EH (cell line): Measurements from ENCODE around the gene STAT5B.
"Not testable (repeated sequence)": the region's sequence is repeated elsewhere in the genome, so short reads cannot be mapped to it uniquely, and the experiment has no call there.

Source experiments
- DNase-seq: peaks from one replicate; pipeline ENCODE4 v3.0.0-alpha.2; 2015; ENCODE audit warnings: low read depth

STAT5B gene

DNA sequence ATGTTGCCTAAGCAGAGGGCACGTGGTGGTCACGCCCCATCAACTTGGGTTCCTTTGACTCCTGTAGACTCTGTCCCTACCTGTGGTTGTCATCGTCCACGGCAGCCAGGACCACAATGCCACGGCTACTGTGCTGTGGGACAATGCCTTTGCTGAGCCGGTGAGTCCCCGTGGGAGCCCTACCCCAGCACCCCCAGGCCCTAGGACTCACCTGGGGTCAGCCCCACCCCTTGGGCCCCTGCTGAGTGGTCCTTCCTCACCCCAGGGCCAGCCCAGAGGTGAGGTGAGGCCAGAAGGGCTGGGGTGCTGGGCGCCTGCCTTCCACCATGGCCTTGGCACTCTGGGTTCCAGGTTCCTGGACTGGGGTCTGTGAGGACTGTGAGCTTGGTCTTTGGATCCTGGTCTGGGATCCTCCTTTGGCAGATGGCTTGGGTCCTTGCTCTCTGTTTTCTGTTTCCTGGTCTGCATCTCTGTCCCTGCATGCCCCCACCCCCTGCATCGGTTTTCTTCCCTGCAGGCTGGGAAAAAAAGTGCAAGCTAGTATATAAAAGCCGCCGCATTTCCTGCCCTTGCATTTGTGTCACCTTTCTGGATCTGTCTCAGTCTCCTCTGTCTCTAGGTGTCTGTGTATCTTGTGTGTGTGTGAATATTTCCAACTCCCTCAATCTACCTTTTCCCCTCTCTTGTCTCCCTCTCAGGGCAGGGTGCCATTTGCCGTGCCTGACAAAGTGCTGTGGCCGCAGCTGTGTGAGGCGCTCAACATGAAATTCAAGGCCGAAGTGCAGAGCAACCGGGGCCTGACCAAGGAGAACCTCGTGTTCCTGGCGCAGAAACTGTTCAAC is 29.6 kb upstream of the STAT5B start:
- DNase-seq, result no peak

DNA sequence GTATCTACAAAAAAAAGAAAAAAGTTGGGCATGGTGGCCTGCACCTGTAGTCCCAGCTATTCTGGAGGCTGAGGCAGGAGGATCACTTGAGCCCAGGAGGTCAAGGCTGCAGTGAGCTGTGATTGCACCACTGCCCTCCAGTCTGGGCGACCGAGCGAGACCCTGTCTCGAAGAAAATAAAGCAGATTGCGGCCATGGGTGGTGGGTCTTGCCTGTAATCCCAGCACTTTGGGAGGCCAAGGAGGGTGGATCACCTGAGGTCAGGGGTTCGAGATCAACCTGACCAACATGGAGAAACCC is 28.8 kb upstream of the STAT5B start:
- DNase-seq, result not testable (repeated sequence)

DNA sequence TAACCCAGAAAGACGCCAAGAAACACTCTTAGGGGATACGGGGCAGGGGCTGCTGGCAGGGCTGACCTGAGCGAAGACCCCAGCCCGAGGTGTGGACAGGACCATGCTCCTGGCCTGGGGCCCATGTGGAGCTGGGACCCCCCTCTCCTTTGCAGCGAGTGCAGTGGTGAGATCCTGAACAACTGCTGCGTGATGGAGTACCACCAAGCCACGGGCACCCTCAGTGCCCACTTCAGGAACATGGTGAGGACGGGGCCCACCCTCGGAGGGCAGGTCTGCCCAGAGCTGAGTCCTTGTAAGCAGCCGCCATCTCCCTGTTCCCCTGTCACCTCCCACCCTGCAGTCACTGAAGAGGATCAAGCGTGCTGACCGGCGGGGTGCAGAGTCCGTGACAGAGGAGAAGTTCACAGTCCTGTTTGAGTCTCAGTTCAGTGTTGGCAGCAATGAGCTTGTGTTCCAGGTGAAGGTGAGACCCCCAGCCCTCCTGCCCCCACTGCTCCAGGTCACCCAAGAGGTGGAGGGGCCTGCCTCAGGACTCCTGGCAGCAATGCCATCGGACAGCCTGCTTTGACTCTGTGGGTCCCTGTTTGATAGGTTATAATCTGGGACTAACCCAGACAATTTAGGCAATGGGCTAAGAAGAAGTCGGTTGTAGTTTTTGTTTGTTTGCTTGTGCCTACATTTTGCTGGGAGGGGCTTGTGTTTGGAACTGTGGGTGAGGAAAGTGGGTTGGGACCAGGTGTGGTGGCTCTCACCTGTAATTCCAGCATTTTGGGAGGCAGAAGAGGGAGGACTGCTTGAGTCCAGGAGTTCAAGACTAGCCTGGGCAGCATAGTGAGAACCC is 28.2 kb upstream of the STAT5B start:
- DNase-seq, result no peak

DNA sequence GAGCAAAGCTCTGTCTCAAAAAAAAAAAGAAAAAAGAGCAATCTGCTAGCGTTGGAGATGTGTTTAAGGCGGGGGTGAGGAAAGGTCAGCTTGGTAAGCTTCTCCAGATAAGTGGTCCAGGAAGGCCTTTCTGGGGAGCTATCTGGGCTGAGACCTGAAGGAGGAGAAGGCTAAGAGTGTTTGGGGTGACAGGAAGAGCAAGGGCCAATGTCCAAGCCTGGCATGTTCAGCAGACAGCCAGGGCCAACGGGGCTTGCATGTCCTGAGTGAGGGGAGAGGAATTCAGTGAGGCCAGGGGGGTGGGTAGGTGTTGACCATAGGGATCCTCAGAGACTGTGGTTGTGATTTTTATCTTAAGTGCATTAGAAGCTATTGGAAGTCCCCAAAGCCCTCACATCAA is 27.5 kb upstream of the STAT5B start:
- no peak for DNase-seq

DNA sequence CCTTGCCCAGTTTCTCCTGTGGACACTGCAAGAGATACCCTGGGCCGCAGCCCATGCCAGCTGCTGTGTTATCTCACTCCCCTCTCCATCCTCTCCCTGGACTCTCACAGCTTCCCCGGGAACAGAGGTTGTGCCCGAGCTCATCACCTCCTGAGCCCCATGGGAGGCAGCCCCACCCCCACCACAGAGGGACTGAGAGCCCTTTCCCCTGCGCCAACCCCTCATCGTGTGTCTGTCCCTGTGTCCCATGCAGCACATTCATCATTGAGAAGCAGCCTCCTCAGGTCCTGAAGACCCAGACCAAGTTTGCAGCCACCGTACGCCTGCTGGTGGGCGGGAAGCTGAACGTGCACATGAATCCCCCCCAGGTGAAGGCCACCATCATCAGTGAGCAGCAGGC is 24.8 kb upstream of the STAT5B start:
- DNase-seq, result no peak

DNA sequence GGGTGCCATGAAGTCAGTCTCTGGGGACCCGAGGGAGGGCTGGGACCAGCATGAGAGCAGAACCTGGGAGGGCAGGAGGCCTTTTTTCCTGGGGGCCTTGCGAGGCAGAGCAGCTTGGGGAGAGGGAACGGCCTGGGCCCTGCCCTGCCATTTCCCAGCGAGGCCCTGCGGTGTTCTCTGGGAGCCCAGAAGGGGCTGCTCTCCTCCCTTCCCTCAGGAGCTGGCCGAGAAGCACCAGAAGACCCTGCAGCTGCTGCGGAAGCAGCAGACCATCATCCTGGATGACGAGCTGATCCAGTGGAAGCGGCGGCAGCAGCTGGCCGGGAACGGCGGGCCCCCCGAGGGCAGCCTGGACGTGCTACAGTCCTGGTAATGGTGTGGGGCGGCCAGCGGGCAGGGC is 23.7 kb upstream of the STAT5B start:
- DNase-seq, result not testable (repeated sequence)

DNA sequence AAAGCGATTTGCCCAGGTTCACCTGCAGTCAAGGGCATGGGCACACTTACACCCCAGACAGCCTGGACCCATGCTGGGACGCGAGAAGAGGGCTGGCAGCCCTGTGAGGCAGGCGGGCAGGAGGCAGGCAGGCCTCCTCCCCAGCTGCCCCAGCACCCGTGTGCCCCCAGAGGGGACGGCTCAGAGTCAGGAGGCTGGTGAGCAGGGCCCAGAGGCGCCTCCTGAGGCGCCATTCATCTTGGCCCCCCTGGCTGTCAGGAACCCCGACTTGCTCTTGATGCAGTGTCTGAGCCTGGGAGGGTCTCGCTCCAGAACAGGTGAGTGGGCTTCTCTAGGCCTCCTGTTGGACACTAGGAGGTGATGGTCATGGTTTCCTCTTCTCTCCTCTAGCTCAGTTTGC is 23.2 kb upstream of the STAT5B start:
- not testable (repeated sequence) for DNase-seq

DNA sequence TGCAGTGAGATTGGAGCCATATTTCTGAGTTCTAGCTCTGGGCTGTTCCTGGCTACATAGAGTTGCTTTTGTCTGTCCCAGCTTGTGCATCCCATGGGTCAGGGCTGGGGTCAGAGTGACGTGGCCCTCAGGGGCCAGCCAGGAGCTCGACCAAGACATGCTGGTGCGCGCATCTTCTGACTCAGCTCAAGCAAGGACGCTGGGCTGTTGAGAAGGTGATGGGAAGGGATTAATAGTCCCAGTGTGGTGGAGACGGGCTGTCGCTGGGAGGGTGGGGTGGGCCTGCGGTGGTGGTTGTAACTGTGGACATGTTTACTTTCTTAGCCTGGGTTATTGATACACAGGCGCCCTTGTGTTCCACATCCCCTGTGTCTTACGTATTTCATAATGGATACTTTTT is 21.6 kb upstream of the STAT5B start:
- DNase-seq, result not testable (repeated sequence)

DNA sequence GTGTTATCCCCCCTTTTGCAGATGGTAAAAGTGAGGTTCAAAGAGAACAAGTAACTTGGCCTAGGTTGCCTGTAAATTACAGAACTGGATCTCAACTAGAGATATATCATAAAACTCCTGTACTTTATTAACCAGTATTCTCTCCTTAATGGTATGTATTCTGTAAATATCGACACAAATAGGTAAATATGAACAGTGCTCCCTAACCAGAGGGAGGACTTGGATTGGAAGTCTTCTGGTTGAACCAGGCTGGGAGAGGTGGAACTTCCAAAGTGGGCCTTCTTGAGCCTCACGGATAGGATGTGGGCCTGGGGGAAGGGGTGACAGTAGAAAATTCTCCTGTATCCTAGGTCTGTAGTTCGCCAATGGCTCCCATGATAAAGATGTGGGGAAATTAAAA is 19.8 kb upstream of the STAT5B start:
- no peak for DNase-seq

DNA sequence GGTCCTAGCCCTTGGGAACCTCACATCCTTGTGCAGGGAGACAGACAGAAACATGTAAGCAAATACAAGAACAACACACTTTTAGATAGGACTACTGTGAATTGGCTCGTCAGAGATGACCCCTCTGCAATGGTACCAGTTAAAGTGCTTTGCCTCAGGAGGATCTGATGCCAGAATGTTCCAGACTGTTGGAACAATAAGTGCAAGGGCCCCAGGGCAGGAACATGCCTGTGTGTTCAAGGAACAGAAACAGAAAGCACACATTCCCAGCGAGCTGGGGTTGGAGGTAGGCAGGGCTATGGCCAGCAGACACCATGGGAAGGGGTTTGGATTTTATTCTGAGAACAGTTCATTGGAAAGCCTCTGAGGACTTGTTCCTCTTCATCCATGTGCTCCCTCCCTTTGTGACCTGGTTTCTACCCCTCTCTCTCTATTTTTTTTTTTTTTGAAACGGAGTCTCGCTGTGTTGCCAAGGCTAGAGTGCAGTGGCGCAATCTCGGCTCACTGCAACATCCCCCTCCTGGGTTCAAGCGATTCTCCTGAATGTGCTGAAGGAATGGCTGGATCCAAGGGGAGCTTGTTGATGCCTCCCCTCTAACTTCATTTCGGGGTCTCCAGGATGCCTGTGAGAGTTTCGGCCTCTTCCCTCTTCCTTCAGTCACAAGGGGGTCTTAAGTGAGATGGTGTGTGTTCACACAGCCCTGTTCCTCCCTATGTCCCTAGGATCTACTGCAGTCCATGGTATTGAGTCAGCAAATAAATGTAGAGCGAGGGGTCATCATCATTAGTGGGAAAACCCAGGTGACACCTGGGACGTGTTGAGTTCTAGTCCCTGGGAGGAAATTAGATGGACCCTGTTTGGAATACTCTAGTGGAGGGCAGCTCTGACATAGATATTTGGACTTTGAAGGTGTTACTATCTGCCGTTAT is 18.5 kb upstream of the STAT5B start:
- peak; percentile 27 for DNase-seq

DNA sequence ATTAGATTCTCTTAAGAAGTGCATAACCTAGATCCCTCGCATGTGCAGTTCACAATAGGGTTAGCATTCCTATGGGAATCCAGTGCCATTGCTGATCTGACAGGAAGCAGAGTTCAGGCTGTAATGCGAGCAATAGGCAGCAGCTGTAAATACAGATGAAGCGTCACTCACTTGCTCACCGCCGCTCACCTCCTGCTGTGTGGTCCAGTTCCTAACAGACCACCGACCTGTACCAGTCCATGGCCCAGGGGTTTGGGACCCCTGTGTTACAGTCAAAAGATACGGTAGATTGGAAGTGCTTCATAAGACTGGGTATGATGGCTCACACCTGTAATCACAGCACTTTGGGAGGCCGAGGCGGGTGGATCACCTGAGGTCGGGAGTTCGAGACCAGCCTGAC is 14.9 kb upstream of the STAT5B start:
- no peak for DNase-seq

DNA sequence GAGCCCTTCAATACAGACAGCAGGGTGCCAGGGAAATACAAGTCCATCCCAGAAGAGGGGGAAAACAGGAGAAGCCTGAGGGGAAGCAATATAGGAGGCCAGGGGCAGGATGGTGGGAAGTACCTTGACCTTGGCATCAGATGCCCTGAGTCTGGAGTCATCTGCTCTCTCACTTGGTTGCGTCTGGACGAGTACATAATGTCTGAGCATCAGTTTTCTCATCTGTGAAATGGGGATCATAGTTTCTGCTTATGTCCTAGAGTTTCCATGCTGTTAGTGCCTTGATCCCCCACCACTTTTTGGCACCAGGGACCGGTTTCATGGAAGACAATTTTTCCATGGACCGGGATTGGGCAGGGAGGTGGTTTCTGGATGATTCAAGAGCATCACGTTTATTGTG is 14.4 kb upstream of the STAT5B start:
- DNase-seq, result no peak

DNA sequence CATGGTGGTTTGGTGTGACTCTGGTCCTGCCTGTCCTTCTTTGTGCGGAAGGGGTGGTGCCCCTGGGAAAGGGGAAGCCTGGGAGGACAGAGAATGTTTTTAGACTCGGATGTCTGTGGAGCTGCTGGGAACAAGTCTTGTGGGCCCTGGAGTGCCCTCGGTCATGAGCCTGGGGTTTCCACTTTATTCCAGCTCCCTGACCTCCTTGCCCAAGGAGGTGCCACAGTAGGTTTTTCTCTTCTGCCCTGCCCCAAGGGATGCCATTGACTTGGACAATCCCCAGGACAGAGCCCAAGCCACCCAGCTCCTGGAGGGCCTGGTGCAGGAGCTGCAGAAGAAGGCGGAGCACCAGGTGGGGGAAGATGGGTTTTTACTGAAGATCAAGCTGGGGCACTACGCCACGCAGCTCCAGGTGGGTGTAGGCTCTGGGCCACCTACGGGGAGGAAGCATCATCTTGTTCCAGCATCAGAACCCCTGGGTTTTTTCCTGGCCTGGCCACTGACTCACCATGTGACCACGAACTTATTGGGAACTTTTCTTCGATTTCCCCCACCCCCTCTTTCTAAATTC is 13.5 kb upstream of the STAT5B start:
- no peak for DNase-seq

DNA sequence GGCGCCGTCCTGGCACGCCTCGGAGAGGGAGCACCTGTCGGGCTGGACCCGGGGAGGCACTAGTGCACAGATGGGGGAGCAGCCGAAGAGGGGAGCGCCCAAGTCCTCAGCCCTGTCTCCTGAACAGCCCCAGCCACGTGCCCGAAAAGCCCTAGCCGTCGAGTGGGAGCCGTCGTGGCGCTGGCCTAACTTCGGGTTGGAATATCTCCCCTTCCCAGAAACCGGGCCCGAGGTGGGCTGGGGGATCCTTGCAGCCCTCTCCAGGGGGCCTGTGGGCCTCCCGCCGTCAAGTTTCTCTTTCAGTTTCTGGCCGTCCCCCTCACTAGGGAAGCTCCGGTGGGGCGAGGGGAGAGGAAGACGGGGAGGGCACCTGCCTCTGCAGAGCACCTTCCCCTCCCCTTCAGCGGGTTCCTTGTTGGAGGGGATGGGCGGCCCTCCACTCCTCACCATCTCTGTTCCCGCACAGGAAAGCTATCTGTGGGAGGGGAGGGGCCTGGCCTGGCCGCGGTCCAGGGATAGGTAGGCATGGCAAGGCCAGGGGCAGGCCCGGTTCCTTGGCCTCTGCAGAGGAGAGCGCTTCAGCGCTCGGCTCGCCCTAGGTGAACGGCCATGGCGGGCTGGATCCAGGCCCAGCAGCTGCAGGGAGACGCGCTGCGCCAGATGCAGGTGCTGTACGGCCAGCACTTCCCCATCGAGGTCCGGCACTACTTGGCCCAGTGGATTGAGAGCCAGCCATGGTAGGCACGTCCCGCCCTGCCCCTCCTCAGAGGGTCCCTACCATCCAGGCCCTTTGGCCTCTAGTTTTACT is 12.8 kb upstream of the STAT5B start:
- DNase-seq, result no peak

DNA sequence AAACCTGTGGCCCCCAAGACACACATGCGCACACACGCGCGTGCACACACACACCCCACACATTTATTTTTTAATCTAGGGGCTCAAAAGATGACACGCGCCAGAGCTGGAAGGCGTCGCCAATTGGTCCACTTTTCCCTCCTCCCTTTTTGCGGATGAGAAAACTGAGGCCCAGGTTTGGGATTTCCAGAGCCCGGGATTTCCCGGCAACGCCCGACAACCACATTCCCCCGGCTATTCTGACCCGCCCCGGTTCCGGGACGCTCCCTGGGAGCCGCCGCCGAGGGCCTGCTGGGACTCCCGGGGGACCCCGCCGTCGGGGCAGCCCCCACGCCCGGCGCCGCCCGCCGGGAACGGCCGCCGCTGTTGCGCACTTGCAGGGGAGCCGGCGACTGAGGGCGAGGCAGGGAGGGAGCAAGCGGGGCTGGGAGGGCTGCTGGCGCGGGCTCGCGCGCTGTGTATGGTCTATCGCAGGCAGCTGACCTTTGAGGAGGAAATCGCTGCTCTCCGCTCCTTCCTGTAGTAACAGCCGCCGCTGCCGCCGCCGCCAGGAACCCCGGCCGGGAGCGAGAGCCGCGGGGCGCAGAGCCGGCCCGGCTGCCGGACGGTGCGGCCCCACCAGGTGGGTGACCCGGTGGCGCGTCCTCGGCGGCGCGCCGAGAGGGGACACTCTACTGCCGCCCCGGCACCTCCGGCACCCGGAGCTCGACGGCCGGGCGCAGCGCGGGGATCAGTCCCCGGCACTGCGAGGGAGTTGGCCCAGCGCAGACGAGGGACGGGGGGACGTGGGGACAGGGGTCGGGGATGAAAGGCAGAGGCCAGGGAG is 12.0 kb upstream of the STAT5B start, which contains the start of gene STAT5A:
Gene STAT5A (plus strand): TSS at position 522 of the 826 bp plus-strand sequence. CDS start 914 bp downstream, outside the sequence.
- peak; percentile 83 for DNase-seq

DNA sequence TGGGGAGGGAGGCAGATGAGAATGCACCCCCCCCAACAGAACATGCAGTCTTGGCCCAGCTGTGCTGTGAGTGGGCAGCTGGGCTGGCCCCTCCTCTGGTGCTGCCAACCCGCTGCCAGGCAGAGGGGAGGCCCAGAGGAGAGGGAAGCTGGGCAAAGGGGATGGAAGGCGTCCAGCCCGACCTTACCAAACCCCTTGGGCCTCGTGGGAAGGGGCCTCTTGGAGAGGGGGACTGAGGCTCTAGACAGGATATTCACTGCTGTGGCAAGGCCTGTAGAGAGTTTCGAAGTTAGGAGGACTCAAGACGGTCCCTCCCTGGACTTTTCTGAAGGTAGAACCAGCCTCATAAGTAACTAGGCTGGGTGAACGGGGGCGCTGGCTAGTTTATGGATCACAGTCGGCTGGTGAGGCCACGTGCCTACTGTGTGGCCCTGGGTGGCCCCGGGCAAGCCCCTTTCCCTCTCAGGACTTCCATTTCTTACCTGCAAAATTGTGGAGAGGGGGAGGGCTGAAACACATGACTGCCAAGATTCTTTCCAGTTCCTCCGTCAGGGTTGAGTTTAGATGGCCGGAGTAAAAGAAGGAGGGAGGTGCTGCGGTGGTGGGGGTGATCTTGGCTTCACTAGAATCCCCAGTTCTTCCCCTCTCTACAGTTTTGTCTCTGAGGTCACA is 11.2 kb upstream of the STAT5B start:
- no peak for DNase-seq

DNA sequence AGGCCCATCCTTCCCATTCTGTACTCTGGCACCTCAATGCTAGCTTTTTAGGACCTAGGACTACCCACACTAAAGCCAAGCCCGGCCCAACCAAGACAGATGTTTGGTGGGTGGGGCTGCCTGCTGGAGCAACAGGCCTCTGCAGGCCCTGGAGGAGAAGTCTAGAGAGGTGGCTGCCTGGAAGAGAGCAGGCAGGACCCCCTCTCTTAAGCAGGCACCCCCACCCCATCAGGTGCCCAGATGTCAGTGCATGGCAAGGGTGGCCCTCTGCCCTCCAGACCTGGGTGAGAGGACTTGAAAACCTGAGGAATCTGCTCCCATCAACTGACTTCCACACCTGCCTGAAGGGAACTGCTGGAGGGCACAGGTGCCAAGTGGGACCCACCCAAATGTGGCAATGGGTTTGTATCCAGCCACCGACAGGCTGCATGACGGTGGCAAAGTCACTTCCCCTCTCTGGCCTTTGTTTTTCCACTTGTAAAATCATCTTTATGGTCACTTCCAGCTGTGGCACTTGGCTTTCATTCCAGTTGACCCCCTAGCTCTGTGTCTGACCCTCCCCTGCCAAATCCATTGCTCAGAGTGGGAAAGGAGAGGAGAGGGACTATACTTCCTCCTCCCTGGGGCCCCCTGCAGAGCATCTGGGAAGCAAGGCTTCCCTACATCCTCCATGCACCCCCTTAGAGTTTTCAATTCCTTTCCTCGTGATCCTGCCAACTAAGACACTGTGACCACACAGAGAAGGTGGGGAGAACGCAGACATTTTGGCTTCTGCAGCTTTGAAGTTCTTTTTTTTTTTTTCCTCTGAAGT is 10.4 kb upstream of the STAT5B start:
- DNase-seq, result peak; percentile 26

DNA sequence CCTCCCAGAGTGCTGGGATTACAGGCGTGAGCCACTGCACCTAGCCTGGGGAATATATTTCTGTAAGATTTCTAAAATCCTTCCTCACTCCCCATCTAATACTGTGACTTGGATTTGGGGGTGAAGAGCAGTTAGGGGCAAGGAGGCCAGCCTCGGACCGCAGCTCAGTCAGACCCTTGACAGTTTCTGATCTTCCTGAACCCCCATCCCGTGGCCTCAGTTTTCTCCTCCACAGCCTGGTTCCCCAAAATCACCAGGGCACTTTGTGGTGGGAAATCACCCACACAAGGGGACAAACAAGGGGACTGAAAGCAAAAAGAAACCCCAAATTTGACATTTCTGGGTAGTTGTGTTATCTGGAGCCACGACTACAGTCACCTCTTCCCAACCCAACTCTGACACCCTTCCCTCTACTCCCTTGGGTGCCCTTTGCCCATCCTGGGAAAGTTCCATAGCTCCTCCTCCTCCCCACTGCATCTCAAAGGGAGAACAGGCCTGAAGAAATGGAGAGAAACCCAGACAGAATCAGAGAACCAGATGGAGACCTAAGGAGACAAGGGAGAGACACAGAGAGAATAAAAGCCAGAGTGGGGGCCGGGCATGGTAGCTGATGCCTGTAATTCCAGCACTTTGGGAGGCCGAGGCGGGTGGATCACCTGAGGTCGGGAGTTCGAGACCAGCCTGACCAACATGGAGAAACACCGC is 9.3 kb upstream of the STAT5B start:
- no peak for DNase-seq
